MM.1S (cell line): ENCODE measurements around the gene NCAM2.

ENCODE experiments used
- DNase-seq: peaks from one replicate; pipeline ENCODE4 v3.0.0-alpha.2; 2015
- H2AFZ ChIP-seq: fragments of 300-600 bp; sonication (generic); 2 replicates; pipeline ENCODE4 v1.6.0; 2016; ENCODE audit warnings: antibody characterized with exemption, low read length
- H3F3A ChIP-seq: fragments of 300-600 bp; sonication (generic); 2 replicates; pipeline ENCODE4 v1.6.1; 2016; ENCODE audit warnings: mild to moderate bottlenecking, antibody characterized with exemption, low read length, moderate library complexity, mixed read lengths; ENCODE audit not compliant: insufficient read depth
- H3K27ac ChIP-seq: fragments of 300-600 bp; sonication (generic); 2 replicates; pipeline ENCODE4 v1.5.1; 2016; ENCODE audit warnings: mild to moderate bottlenecking, low read length
- H3K27me3 ChIP-seq: fragments of 300-600 bp; sonication (generic); replicated peaks from 2 replicates; pipeline ENCODE4 v1.6.0; 2016; ENCODE audit warnings: low read length; ENCODE audit not compliant: insufficient read depth
- H3K36me3 ChIP-seq: fragments of 300-600 bp; sonication (generic); replicated peaks from 2 replicates; pipeline ENCODE4 v1.6.1; 2016; ENCODE audit warnings: mild to moderate bottlenecking, low read length, mixed read lengths; ENCODE audit not compliant: insufficient read depth
- H3K4me1 ChIP-seq: fragments of 300-600 bp; sonication (generic); 2 replicates; pipeline ENCODE4 v1.6.1; 2016; ENCODE audit warnings: low read length, mixed read lengths
- H3K4me2 ChIP-seq: fragments of 300-600 bp; sonication (generic); 2 replicates; pipeline ENCODE4 v1.6.0; 2016; ENCODE audit warnings: low read depth, low read length
- H3K4me3 ChIP-seq: fragments of 300-600 bp; sonication (generic); 2 replicates; pipeline ENCODE4 v1.5.1; 2016; ENCODE audit warnings: low read length, mixed read lengths
- H3K79me2 ChIP-seq: fragments of 300-600 bp; sonication (generic); 2 replicates; pipeline ENCODE4 v1.6.1; 2016; ENCODE audit warnings: mixed run types, low read length, mixed read lengths
- H3K9ac ChIP-seq: fragments of 300-600 bp; sonication (generic); 2 replicates; pipeline ENCODE4 v1.6.1; 2016; ENCODE audit warnings: low read length, mixed read lengths
- H3K9me2 ChIP-seq: fragments of 300-600 bp; sonication (generic); replicated peaks from 2 replicates; pipeline ENCODE4 v1.6.1; 2016; ENCODE audit warnings: mild to moderate bottlenecking, low read length, mixed read lengths; ENCODE audit not compliant: insufficient read depth
- H3K9me3 ChIP-seq: fragments of 300-600 bp; sonication (generic); replicated peaks from 2 replicates; pipeline ENCODE4 v1.6.1; 2016; ENCODE audit warnings: mild to moderate bottlenecking, low read length, mixed read lengths; ENCODE audit not compliant: insufficient read depth
- H4K20me1 ChIP-seq: fragments of 300-600 bp; sonication (generic); 2 replicates; pipeline ENCODE4 v1.6.1; 2016; ENCODE audit warnings: mild to moderate bottlenecking, low read length, moderate library complexity, mixed read lengths; ENCODE audit not compliant: insufficient read depth
- EZH2 ChIP-seq: fragments of 300-600 bp; sonication (generic); optimal IDR thresholded peaks from 2 replicates; pipeline ENCODE3; 2017; ENCODE audit warnings: low read depth, mild to moderate bottlenecking, antibody characterized with exemption, low read length, mixed read lengths
- EZH2phosphoT487 ChIP-seq: fragments of 300-600 bp; sonication (generic); IDR thresholded peaks from 2 replicates; pipeline ENCODE4 v1.6.1; 2018; ENCODE audit warnings: antibody characterized with exemption, low read length
- TF ChIP-seq, protein P1 (sequence below): fragments of 300-600 bp; sonication (generic); IDR thresholded peaks from 2 replicates; pipeline ENCODE4 v1.5.1; 2016; ENCODE audit warnings: antibody characterized with exemption, low read length, mixed read lengths

Gene NCAM2

DNA sequence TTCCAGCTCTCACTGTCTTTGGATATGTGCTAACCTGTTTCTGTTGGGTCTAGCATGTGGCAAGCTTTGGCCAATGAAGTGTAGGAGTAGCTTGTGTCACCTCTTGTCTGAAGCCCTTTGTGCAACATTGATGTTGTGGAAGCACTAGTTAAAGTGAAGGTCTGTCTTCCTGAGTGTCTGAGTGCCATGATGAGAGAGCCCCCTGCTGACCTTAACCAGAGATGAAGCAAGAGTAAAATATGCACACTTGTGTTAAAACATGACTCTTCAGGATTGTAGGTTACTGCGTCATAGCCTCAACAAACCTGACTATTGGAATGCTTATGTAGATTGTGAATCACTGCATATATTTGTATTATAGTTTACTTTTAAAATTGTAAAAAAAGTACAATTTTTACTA lies 103.7 kb downstream of the NCAM2 start:
- H4K20me1 ChIP-seq = no peaks in the 10 kb centered on the region
- H3K9me2 ChIP-seq = no peaks in the 10 kb centered on the region
- no peaks in the 10 kb centered on the region for H3K9me3 ChIP-seq
- no peak for TF ChIP-seq EZH2
- TF ChIP-seq, protein P1, sequence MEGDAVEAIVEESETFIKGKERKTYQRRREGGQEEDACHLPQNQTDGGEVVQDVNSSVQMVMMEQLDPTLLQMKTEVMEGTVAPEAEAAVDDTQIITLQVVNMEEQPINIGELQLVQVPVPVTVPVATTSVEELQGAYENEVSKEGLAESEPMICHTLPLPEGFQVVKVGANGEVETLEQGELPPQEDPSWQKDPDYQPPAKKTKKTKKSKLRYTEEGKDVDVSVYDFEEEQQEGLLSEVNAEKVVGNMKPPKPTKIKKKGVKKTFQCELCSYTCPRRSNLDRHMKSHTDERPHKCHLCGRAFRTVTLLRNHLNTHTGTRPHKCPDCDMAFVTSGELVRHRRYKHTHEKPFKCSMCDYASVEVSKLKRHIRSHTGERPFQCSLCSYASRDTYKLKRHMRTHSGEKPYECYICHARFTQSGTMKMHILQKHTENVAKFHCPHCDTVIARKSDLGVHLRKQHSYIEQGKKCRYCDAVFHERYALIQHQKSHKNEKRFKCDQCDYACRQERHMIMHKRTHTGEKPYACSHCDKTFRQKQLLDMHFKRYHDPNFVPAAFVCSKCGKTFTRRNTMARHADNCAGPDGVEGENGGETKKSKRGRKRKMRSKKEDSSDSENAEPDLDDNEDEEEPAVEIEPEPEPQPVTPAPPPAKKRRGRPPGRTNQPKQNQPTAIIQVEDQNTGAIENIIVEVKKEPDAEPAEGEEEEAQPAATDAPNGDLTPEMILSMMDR = peak; percentile 36
- no peaks in the 10 kb centered on the region for H3K79me2 ChIP-seq
- H3K27me3 ChIP-seq = no peaks in the 10 kb centered on the region
- H2AFZ ChIP-seq = no peak overlapping the region
- DNase-seq = peak; percentile 46
- no peak overlapping the region for H3K4me2 ChIP-seq
- no peaks in the 10 kb centered on the region for H3F3A ChIP-seq
- H3K27ac ChIP-seq = no peak overlapping the region
- H3K4me3 ChIP-seq = no peak overlapping the region
- H3K9ac ChIP-seq = no peak overlapping the region
- H3K36me3 ChIP-seq = no peaks in the 10 kb centered on the region
- no peaks in the 10 kb centered on the region for H3K4me1 ChIP-seq

DNA sequence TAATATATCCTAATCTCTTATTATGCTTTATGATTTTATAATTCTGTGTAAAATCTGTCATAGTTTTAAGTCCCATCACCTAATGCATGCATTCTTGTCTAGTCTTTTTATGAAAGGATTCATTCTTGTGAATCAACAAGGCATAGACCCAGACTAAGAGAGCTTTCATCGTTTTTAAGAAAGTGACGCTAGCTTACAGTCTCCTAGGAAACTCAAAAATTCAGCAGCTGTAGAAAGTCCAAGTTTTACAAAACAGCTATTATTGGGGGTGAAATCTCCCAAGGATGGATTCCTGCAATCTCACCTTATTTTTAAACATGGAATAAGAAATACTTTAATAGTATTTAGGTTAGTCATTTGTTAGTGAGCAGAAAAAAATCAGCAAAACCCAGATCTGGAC lies 104.7 kb downstream of the NCAM2 start:
- Histone ChIP-seq H3K27me3 (no peaks in the 10 kb centered on the region), H3K36me3 (no peaks in the 10 kb centered on the region), H2AFZ (no peak overlapping the region), H3K9me2 (no peaks in the 10 kb centered on the region), H3K79me2 (no peaks in the 10 kb centered on the region), H3K4me1 (no peaks in the 10 kb centered on the region), H4K20me1 (no peaks in the 10 kb centered on the region), H3K9me3 (no peaks in the 10 kb centered on the region), H3K4me2 (no peak overlapping the region), H3K27ac (no peak overlapping the region), H3K4me3 (no peak overlapping the region), H3K9ac (no peak overlapping the region), H3F3A (no peaks in the 10 kb centered on the region)
- TF ChIP-seq EZH2phosphoT487 = no peak
- TF ChIP-seq EZH2 = no peak
- TF ChIP-seq, protein P1 = no peak
- DNase-seq = no peak

DNA sequence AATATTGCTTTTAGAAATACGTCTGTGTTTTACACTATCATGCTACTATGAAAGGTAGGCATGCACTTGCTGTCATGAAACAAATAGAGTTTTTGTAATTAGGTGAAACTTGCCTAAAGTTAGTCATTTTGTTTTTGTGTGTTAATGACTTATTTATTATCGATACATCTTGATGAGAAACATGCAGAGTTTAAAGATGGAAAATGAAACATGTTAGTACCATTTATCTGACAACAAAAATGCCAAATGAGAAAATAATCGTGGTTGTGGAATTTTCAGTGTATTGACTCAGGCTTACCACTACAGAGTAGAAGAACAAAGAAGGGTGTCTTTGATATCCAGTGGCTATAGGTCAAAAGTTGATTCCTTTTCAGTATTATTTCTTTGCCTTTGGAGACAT lies 105.5 kb downstream of the NCAM2 start:
- TF ChIP-seq EZH2 (no peak), EZH2phosphoT487 (no peak)
- TF ChIP-seq, protein P1 = no peak
- no peak for DNase-seq
- Histone ChIP-seq H3F3A (no peaks in the 10 kb centered on the region), H2AFZ (no peak overlapping the region), H3K4me1 (no peaks in the 10 kb centered on the region), H4K20me1 (no peaks in the 10 kb centered on the region), H3K27me3 (no peaks in the 10 kb centered on the region), H3K9me2 (no peaks in the 10 kb centered on the region), H3K79me2 (no peaks in the 10 kb centered on the region), H3K36me3 (no peaks in the 10 kb centered on the region), H3K4me2 (no peak overlapping the region), H3K9me3 (no peaks in the 10 kb centered on the region), H3K27ac (no peak overlapping the region), H3K9ac (no peak overlapping the region), H3K4me3 (no peak overlapping the region)

DNA sequence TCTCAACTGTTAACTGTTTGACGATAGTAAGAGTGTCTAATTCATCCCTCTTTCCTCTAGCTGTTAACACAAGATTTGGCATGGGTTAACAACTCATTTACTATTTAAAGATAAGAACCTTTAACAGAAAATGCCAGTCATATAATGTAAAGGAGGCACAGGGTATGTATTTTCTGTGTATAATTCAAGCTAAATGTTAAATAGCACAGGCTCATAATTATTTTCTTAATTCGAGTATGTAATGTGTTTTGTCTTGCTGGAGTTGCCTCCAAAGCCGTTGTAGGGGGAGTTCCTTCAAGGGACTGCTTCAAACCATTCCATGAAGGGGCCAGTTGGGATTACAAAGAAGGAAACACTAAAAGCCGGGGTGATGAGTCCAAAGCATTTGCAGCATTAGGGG lies 111.5 kb downstream of the NCAM2 start:
- no peaks in the 10 kb centered on the region for H3K36me3 ChIP-seq
- no peaks in the 10 kb centered on the region for H3K9me3 ChIP-seq
- no peaks in the 10 kb centered on the region for H3K79me2 ChIP-seq
- H3K4me3 ChIP-seq = no peak overlapping the region
- no peaks in the 10 kb centered on the region for H3K9me2 ChIP-seq
- H3F3A ChIP-seq = no peaks in the 10 kb centered on the region
- H3K27ac ChIP-seq = no peak overlapping the region
- TF ChIP-seq, protein P1 = no peak
- TF ChIP-seq EZH2 (no peak), EZH2phosphoT487 (no peak)
- no peak for DNase-seq
- no peak overlapping the region for H2AFZ ChIP-seq
- no peaks in the 10 kb centered on the region for H3K4me1 ChIP-seq
- H4K20me1 ChIP-seq = no peaks in the 10 kb centered on the region
- H3K4me2 ChIP-seq = no peak overlapping the region
- H3K9ac ChIP-seq = no peak overlapping the region
- H3K27me3 ChIP-seq = no peaks in the 10 kb centered on the region
